K562 (cell line): ENCODE results near the gene GGACT. TPM values are rescaled to one million over a fixed set of nuclear protein-coding genes. Genes with fewer than 3 reads are reported as not detected.
A peak's percentile ranks its signal among the peaks of the same experiment; 100 is the strongest.

Experiments used
- C11orf30 ChIP-seq: fragments of 450-650 bp; IDR thresholded peaks from 2 replicates; pipeline ENCODE4 v1.6.1; 2016; ENCODE audit warnings: low read depth, mild to moderate bottlenecking
- CREB3L1 ChIP-seq: fragments of 450-650 bp; IDR thresholded peaks from 2 replicates; pipeline ENCODE4 v1.6.1; 2014; ENCODE audit warnings: low read depth, mild to moderate bottlenecking, moderate library complexity, borderline replicate concordance
- ELF1 ChIP-seq: fragments of 200-800 bp; sonication (Bioruptor generic); IDR thresholded peaks from 2 replicates; pipeline ENCODE4 v1.6.1; 2016; ENCODE audit warnings: missing genetic modification characterization, missing compliant biosample characterization
- L3MBTL2 ChIP-seq: fragments of 450-650 bp; IDR thresholded peaks from 2 replicates; pipeline ENCODE4 v1.6.1; 2016; ENCODE audit warnings: mild to moderate bottlenecking, moderate library complexity
- OTX1 ChIP-seq: fragments of 450-650 bp; formaldehyde crosslinking; IDR thresholded peaks from 2 replicates; pipeline ENCODE4 v1.4.0; 2022; ENCODE audit warnings: mild to moderate bottlenecking
- POLR3A ChIP-seq: IDR thresholded peaks from 2 replicates; pipeline ENCODE4 v1.6.1; 2011; ENCODE audit warnings: borderline replicate concordance, mild to moderate bottlenecking, moderate library complexity; ENCODE audit not compliant: insufficient read length, insufficient read depth; ENCODE audit errors: extremely low read depth
- PRDM10 ChIP-seq: fragments of 450-650 bp; IDR thresholded peaks from 2 replicates; pipeline ENCODE4 v1.6.1; 2018; ENCODE audit not compliant: partially characterized antibody
- TCF3 ChIP-seq: sonication (generic); formaldehyde crosslinking; IDR thresholded peaks from 2 replicates; pipeline ENCODE4 v1.4.0; 2020; ENCODE audit warnings: mild to moderate bottlenecking, missing genetic modification reagents
- polyA plus RNA-seq, 8 experiments: library from polyadenylated mRNA; depleted of rRNA in 4 of 8; stranded (reverse) in 5 of 8; unstranded in 3 of 8; fragments of >200 nt; fragmentation: Nextera tagmentation in 2 of 8; fragmentation: Illumina TruSeq in 1 of 8; extraction: Ambion mirVana in 2 of 8; extraction: Trizol in 1 of 8; gene quantifications; 2 replicates each; pipeline versions ENCODE4 v1.2.1 to v1.2.3, GENCODE V29; 2011 to 2014; ENCODE audit warnings: inconsistent platforms in 1 of 8, missing spikeins in 1 of 8
- total RNA-seq, 7 experiments: library from RNA; depleted of rRNA in 6 of 7; stranded (reverse); fragments of >200 nt in 6 of 7; fragmentation: Illumina TruSeq in 2 of 7; extraction: Trizol in 2 of 7; gene quantifications; 2 replicates each; pipeline versions ENCODE4 v1.2.1 to v1.2.3, GENCODE V29; 2011 to 2021; ENCODE audit warnings: low replicate concordance in 1 of 7
- TF ChIP-seq, protein P1 (sequence below), 3 experiments: fragments of 200-800 bp in 1 of 3; fragments of 250-450 bp in 1 of 3; fragments of 450-650 bp in 1 of 3; sonication (Bioruptor Pico) in 1 of 3; sonication (Bioruptor generic) in 1 of 3; formaldehyde crosslinking in 1 of 3; IDR thresholded peaks; 2 replicates each; pipeline versions ENCODE4 v1.6.1 to v1.8.0; 2016 to 2022; ENCODE audit warnings: mild to moderate bottlenecking in 2 of 3, missing genetic modification characterization in 2 of 3, missing compliant biosample characterization in 1 of 3, moderate library complexity in 1 of 3
- TF ChIP-seq, protein P2 (sequence below): fragments of 250-450 bp; sonication (Bioruptor Pico); IDR thresholded peaks from 2 replicates; pipeline ENCODE4 v1.5.0; 2020; ENCODE audit warnings: mild to moderate bottlenecking
- TF ChIP-seq, protein P3 (sequence below): fragments of 250-450 bp; sonication (Bioruptor Pico); IDR thresholded peaks from 2 replicates; pipeline ENCODE4 v1.5.0; 2021
- TF ChIP-seq, protein P4 (sequence below): sonication (generic); formaldehyde crosslinking; IDR thresholded peaks from 2 replicates; pipeline ENCODE4 v1.8.0; 2022; ENCODE audit warnings: missing genetic modification reagents, mild to moderate bottlenecking, borderline replicate concordance

The GGACT gene
- total and polyA plus RNA-seq, 9 of the 15 experiments (the other 6 are each of a cell fraction or from before 2014, with no cell fraction given), result 0.20 to 3.2 (median 1.7) TPM

- TF ChIP-seq, protein P1, sequence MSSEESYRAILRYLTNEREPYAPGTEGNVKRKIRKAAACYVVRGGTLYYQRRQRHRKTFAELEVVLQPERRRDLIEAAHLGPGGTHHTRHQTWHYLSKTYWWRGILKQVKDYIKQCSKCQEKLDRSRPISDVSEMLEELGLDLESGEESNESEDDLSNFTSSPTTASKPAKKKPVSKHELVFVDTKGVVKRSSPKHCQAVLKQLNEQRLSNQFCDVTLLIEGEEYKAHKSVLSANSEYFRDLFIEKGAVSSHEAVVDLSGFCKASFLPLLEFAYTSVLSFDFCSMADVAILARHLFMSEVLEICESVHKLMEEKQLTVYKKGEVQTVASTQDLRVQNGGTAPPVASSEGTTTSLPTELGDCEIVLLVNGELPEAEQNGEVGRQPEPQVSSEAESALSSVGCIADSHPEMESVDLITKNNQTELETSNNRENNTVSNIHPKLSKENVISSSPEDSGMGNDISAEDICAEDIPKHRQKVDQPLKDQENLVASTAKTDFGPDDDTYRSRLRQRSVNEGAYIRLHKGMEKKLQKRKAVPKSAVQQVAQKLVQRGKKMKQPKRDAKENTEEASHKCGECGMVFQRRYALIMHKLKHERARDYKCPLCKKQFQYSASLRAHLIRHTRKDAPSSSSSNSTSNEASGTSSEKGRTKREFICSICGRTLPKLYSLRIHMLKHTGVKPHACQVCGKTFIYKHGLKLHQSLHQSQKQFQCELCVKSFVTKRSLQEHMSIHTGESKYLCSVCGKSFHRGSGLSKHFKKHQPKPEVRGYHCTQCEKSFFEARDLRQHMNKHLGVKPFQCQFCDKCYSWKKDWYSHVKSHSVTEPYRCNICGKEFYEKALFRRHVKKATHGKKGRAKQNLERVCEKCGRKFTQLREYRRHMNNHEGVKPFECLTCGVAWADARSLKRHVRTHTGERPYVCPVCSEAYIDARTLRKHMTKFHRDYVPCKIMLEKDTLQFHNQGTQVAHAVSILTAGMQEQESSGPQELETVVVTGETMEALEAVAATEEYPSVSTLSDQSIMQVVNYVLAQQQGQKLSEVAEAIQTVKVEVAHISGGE (CRISPR knock-in tag; IDR thresholded peaks at IDR 0.05), result peak in 1 of 3 experiments; percentile 49; a peak in 1 of 6 replicates
- no peak for TF ChIP-seq TCF3
- TF ChIP-seq, protein P2, sequence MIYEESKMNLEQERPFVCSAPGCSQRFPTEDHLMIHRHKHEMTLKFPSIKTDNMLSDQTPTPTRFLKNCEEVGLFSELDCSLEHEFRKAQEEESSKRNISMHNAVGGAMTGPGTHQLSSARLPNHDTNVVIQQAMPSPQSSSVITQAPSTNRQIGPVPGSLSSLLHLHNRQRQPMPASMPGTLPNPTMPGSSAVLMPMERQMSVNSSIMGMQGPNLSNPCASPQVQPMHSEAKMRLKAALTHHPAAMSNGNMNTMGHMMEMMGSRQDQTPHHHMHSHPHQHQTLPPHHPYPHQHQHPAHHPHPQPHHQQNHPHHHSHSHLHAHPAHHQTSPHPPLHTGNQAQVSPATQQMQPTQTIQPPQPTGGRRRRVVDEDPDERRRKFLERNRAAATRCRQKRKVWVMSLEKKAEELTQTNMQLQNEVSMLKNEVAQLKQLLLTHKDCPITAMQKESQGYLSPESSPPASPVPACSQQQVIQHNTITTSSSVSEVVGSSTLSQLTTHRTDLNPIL (CRISPR knock-in tag), result no peak
- TF ChIP-seq, protein P3, sequence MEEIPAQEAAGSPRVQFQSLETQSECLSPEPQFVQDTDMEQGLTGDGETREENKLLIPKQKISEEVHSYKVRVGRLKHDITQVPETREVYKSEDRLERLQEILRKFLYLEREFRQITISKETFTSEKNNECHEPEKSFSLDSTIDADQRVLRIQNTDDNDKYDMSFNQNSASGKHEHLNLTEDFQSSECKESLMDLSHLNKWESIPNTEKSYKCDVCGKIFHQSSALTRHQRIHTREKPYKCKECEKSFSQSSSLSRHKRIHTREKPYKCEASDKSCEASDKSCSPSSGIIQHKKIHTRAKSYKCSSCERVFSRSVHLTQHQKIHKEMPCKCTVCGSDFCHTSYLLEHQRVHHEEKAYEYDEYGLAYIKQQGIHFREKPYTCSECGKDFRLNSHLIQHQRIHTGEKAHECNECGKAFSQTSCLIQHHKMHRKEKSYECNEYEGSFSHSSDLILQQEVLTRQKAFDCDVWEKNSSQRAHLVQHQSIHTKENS (CRISPR knock-in tag), result no peak
- TF ChIP-seq PRDM10, result no peak
- TF ChIP-seq C11orf30, result no peak
- no peak for TF ChIP-seq OTX1
- no peak for TF ChIP-seq POLR3A
- peak; percentile 68 for TF ChIP-seq ELF1
- peak; percentile 99 for TF ChIP-seq L3MBTL2
- TF ChIP-seq, protein P4, sequence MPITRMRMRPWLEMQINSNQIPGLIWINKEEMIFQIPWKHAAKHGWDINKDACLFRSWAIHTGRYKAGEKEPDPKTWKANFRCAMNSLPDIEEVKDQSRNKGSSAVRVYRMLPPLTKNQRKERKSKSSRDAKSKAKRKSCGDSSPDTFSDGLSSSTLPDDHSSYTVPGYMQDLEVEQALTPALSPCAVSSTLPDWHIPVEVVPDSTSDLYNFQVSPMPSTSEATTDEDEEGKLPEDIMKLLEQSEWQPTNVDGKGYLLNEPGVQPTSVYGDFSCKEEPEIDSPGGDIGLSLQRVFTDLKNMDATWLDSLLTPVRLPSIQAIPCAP, result peak; percentile 35; the same call in 1 of the 2 replicates
- TF ChIP-seq CREB3L1, result peak; percentile 74; the same call in 1 of the 2 replicates
These were observed at the start of gene GGACT (continued) for GRCh38 chr13:100588331-100589177.
